ENCODE measurements around the gene PFKFB1. TPM values are rescaled to one million over a fixed set of nuclear protein-coding genes. Genes with fewer than 3 reads are reported as not detected.

PFKFB1 gene
- total and polyA plus RNA-seq, 9 of the 15 experiments (the other 6 are each of a cell fraction or from before 2014, with no cell fraction given), result 0.07 to 0.24 (median 0.15) TPM; not detected in 2

DNA sequence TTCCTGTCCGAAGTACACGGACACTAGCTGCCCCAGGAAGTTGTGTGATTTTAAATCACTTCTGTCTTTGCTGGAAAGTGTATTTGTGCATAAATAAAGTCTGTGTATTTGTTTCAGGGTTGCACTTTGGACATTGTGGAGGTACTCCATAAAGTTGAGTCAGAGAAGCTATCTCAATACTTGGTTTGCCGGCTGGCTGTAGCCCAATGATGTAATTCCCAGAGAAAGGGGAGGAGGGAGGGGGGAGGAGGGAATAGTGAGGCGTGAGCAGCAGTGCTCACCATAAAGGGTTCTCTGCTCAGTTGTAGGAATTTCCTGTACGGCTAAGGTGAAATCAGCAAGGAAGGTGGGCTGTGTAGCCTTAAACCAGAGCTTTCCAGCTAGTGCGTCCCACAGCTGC is 13.7 kb upstream of the PFKFB1 start (continued):
- TF ChIP-seq NR2C2 (CRISPR knock-in tag; IDR thresholded peaks at IDR 0.05) (no peak), NR2C2 (tag; IDR thresholded peaks at IDR 0.05) (no peak), MAFG (tag; conservative IDR thresholded peaks at IDR 0.05) (no peak), HCFC1 (IDR thresholded peaks at IDR 0.05; ENCODE audit: low read depth, low read length) (no peak), JUND (IDR thresholded peaks at IDR 0.05; ENCODE audit: borderline replicate concordance, low read depth, low read length) (no peak), JUND (tag; IDR thresholded peaks at IDR 0.05; ENCODE audit: borderline replicate concordance, low read depth, low read length) (no peak)
- TF ChIP-seq, protein P1, sequence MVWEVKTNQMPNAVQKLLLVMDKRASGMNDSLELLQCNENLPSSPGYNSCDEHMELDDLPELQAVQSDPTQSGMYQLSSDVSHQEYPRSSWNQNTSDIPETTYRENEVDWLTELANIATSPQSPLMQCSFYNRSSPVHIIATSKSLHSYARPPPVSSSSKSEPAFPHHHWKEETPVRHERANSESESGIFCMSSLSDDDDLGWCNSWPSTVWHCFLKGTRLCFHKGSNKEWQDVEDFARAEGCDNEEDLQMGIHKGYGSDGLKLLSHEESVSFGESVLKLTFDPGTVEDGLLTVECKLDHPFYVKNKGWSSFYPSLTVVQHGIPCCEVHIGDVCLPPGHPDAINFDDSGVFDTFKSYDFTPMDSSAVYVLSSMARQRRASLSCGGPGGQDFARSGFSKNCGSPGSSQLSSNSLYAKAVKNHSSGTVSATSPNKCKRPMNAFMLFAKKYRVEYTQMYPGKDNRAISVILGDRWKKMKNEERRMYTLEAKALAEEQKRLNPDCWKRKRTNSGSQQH (CRISPR knock-in tag; IDR thresholded peaks at IDR 0.05), result no peak
- TF ChIP-seq, protein P2, sequence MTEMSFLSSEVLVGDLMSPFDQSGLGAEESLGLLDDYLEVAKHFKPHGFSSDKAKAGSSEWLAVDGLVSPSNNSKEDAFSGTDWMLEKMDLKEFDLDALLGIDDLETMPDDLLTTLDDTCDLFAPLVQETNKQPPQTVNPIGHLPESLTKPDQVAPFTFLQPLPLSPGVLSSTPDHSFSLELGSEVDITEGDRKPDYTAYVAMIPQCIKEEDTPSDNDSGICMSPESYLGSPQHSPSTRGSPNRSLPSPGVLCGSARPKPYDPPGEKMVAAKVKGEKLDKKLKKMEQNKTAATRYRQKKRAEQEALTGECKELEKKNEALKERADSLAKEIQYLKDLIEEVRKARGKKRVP (CRISPR knock-in tag; IDR thresholded peaks at IDR 0.05), result no peak
- TF ChIP-seq, protein P3, sequence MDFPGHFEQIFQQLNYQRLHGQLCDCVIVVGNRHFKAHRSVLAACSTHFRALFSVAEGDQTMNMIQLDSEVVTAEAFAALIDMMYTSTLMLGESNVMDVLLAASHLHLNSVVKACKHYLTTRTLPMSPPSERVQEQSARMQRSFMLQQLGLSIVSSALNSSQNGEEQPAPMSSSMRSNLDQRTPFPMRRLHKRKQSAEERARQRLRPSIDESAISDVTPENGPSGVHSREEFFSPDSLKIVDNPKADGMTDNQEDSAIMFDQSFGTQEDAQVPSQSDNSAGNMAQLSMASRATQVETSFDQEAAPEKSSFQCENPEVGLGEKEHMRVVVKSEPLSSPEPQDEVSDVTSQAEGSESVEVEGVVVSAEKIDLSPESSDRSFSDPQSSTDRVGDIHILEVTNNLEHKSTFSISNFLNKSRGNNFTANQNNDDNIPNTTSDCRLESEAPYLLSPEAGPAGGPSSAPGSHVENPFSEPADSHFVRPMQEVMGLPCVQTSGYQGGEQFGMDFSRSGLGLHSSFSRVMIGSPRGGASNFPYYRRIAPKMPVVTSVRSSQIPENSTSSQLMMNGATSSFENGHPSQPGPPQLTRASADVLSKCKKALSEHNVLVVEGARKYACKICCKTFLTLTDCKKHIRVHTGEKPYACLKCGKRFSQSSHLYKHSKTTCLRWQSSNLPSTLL (IDR thresholded peaks at IDR 0.05), result no peak
- TF ChIP-seq, protein P4, sequence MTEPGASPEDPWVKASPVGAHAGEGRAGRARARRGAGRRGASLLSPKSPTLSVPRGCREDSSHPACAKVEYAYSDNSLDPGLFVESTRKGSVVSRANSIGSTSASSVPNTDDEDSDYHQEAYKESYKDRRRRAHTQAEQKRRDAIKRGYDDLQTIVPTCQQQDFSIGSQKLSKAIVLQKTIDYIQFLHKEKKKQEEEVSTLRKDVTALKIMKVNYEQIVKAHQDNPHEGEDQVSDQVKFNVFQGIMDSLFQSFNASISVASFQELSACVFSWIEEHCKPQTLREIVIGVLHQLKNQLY (CRISPR knock-in tag; conservative IDR thresholded peaks at IDR 0.05), result no peak

All from K562 (cell line).